ENCODE results near the gene ITPK1. TPM values are rescaled to one million over a fixed set of nuclear protein-coding genes. Genes with fewer than 3 reads are reported as not detected.

The ITPK1 gene
- total and polyA plus RNA-seq, 2 experiments from 2014 or later, result 18.7 to 35.0 TPM

GRCh38 chr14:93017301-93017797 is 98.4 kb downstream of the ITPK1 start:
- no peak overlapping the region for H2AFZ ChIP-seq
- H3K9me2 ChIP-seq (ENCODE audit: insufficient read depth), result no peaks in the 10 kb centered on the region
- H3K27ac ChIP-seq, result no peak overlapping the region
- H3K4me3 ChIP-seq, result no peak overlapping the region
- no peak overlapping the region for H3K9ac ChIP-seq
- no peaks in the 10 kb centered on the region for H3K79me2 ChIP-seq (ENCODE audit: insufficient read depth)
- H3K27me3 ChIP-seq (replicated peaks; ENCODE audit: insufficient read depth), result no peaks in the 10 kb centered on the region
- H3K36me3 ChIP-seq (ENCODE audit: low read depth), result no peaks in the 10 kb centered on the region
- H4K20me1 ChIP-seq (ENCODE audit: insufficient read depth), result no peaks in the 10 kb centered on the region
- no peak overlapping the region for H3K4me2 ChIP-seq (ENCODE audit: unreplicated experiment)
- TF ChIP-seq EZH2 (IDR thresholded peaks at IDR 0.05; ENCODE audit: insufficient read depth, poor library complexity, severe bottlenecking) (no peak), EZH2phosphoT487 (IDR thresholded peaks at IDR 0.05; ENCODE audit: insufficient read depth, low read depth) (no peak)
- in situ Hi-C loops (cut with MboI), result no loop called here
- no peak for DNase-seq
- H3K4me1 ChIP-seq (ENCODE audit: insufficient read depth), result peaks cover 23% of the 10 kb centered on the region
- no peaks in the 10 kb centered on the region for H3K9me3 ChIP-seq (ENCODE audit: low read depth)
- 96 to 97% methylated on average over 12 to 17 of the region's 17 CpGs for WGBS, 2 experiments (ENCODE audit: low coverage in 1 of 2, low lambda C conversion rate in 2 of 2, missing lambda C conversion rate in 2 of 2)
- no peaks in the 10 kb centered on the region; the same call in 1 of the 2 replicates for H3F3A ChIP-seq (ENCODE audit: insufficient read depth)

DNA sequence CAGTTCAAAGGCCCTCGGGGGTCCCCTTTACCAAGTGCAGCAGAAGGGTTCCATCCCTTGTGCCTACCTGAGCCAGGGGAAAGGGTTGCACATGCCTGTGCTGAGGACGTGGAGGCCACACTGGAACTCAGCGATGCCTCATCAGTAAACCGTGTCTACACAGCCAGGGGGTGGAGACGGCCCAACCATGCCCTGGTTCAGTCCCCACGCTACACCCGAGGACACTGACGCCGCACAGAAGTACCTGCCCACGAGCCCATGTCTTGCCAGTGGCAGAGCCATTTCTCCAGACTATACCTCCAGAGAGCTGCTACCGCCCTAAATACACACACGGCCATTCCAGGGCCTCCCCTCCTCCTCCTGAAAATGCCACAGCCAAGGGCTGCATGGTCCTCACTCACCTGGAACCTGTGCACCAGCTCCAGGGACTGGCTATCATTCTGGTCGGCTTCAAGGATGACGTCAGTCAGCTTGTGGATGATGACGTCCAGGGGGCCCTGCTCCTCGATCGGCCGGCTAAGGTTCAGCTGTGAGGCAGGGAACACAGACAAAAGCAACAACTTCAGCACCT is 99.4 kb downstream of the ITPK1 start:
- in situ Hi-C loops (cut with MboI), result no loop called here

DNA sequence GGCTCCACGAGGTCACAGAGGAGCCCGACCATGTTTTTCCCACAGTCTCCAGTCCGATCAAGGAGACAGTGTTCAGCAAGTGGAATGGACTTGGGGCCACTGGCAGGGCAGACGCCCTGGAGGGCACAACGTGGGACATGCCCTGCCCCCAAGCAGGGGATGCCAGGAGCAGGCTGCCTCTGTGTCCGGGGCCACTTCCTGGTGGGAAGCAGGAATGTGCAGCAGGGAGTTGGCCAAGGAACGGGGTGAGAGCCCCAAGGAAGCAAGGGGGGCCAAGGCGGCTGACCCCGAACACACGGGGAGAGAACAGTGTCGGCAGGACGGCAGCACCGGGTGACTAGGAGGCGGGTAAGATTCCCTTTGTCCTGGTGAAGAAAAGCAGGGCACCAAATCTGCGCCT is 100.2 kb downstream of the ITPK1 start:
- H3F3A ChIP-seq (ENCODE audit: insufficient read depth), result no peaks in the 10 kb centered on the region; the same call in 1 of the 2 replicates
- H4K20me1 ChIP-seq (ENCODE audit: insufficient read depth), result no peaks in the 10 kb centered on the region
- no peaks in the 10 kb centered on the region for H3K79me2 ChIP-seq (ENCODE audit: insufficient read depth)
- no peaks in the 10 kb centered on the region for H3K27me3 ChIP-seq (replicated peaks; ENCODE audit: insufficient read depth)
- no peak overlapping the region for H3K27ac ChIP-seq
- H2AFZ ChIP-seq, result no peak overlapping the region
- H3K36me3 ChIP-seq (ENCODE audit: low read depth), result no peaks in the 10 kb centered on the region
- no peak overlapping the region for H3K4me2 ChIP-seq (ENCODE audit: unreplicated experiment)
- 81 to 87% methylated on average over 8 to 15 of the region's 15 CpGs for WGBS, 2 experiments (ENCODE audit: low coverage in 1 of 2, low lambda C conversion rate in 2 of 2, missing lambda C conversion rate in 2 of 2)
- DNase-seq, result no peak
- no peak overlapping the region for H3K4me3 ChIP-seq
- no peaks in the 10 kb centered on the region for H3K9me2 ChIP-seq (ENCODE audit: insufficient read depth)
- no peaks in the 10 kb centered on the region for H3K9me3 ChIP-seq (ENCODE audit: low read depth)
- no peak for TF ChIP-seq EZH2phosphoT487 (IDR thresholded peaks at IDR 0.05; ENCODE audit: insufficient read depth, low read depth)
- TF ChIP-seq EZH2 (IDR thresholded peaks at IDR 0.05; ENCODE audit: insufficient read depth, poor library complexity, severe bottlenecking), result no peak
- in situ Hi-C loops (cut with MboI), result no loop called here
- H3K9ac ChIP-seq, result no peak overlapping the region
- peaks cover 26% of the 10 kb centered on the region for H3K4me1 ChIP-seq (ENCODE audit: insufficient read depth)

More for the DNA sequence above, 99.4 kb downstream of the ITPK1 start:
- Histone ChIP-seq H3K27me3 (replicated peaks; ENCODE audit: insufficient read depth) (no peaks in the 10 kb centered on the region), H4K20me1 (ENCODE audit: insufficient read depth) (no peaks in the 10 kb centered on the region), H3K79me2 (ENCODE audit: insufficient read depth) (no peaks in the 10 kb centered on the region), H3F3A (ENCODE audit: insufficient read depth) (no peaks in the 10 kb centered on the region; the same call in 1 of the 2 replicates), H3K4me3 (no peak overlapping the region), H3K9me2 (ENCODE audit: insufficient read depth) (no peaks in the 10 kb centered on the region), H3K9ac (no peak overlapping the region), H3K27ac (no peak overlapping the region), H3K4me2 (ENCODE audit: unreplicated experiment) (no peak overlapping the region), H3K9me3 (ENCODE audit: low read depth) (no peaks in the 10 kb centered on the region), H3K36me3 (ENCODE audit: low read depth) (no peaks in the 10 kb centered on the region), H2AFZ (no peak overlapping the region), H3K4me1 (ENCODE audit: insufficient read depth) (peaks cover 26% of the 10 kb centered on the region)
- no peak for TF ChIP-seq EZH2phosphoT487 (IDR thresholded peaks at IDR 0.05; ENCODE audit: insufficient read depth, low read depth)
- TF ChIP-seq EZH2 (IDR thresholded peaks at IDR 0.05; ENCODE audit: insufficient read depth, poor library complexity, severe bottlenecking), result no peak
- DNase-seq, result no peak
- 93 to 94% methylated on average over 18 of the region's 18 CpGs for WGBS, 2 experiments (ENCODE audit: low coverage in 1 of 2, low lambda C conversion rate in 2 of 2, missing lambda C conversion rate in 2 of 2)

DNA sequence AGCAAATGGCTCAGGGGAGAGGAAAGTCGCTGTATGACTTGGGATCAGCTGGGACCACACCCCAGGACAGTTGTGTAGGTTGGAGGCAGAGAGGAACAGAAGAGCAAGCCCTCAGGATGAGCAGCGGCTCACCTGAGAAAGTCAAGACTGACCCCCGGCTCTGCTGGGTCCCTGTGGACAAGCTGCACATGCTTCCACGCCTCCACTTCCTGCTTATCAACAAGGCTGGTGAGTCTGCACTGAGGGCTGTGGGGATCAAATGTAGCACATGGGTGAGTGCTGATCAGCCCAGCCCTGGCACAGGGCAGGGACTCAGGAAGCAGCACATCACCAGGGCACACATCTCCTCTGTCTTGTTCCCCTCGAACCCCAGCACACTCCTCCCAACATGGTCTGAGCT is 100.7 kb downstream of the ITPK1 start:
- H3K79me2 ChIP-seq (ENCODE audit: insufficient read depth), result no peaks in the 10 kb centered on the region
- H3K9me2 ChIP-seq (ENCODE audit: insufficient read depth), result no peaks in the 10 kb centered on the region
- H3K9ac ChIP-seq, result no peak overlapping the region
- H3K36me3 ChIP-seq (ENCODE audit: low read depth), result no peaks in the 10 kb centered on the region
- no peak overlapping the region for H3K27ac ChIP-seq
- no peaks in the 10 kb centered on the region; the same call in 1 of the 2 replicates for H3F3A ChIP-seq (ENCODE audit: insufficient read depth)
- no peak overlapping the region for H2AFZ ChIP-seq
- DNase-seq, result no peak
- WGBS, 2 experiments (ENCODE audit: low coverage in 1 of 2, low lambda C conversion rate in 2 of 2, missing lambda C conversion rate in 2 of 2), result 90 to 96% methylated on average over 5 of the region's 5 CpGs
- in situ Hi-C loops (cut with MboI), result no loop called here
- H3K4me1 ChIP-seq (ENCODE audit: insufficient read depth), result peaks cover 26% of the 10 kb centered on the region
- no peak overlapping the region for H3K4me2 ChIP-seq (ENCODE audit: unreplicated experiment)
- H3K27me3 ChIP-seq (replicated peaks; ENCODE audit: insufficient read depth), result no peaks in the 10 kb centered on the region
- TF ChIP-seq EZH2 (IDR thresholded peaks at IDR 0.05; ENCODE audit: insufficient read depth, poor library complexity, severe bottlenecking) (no peak), EZH2phosphoT487 (IDR thresholded peaks at IDR 0.05; ENCODE audit: insufficient read depth, low read depth) (no peak)
- H3K9me3 ChIP-seq (ENCODE audit: low read depth), result no peaks in the 10 kb centered on the region
- no peaks in the 10 kb centered on the region for H4K20me1 ChIP-seq (ENCODE audit: insufficient read depth)
- H3K4me3 ChIP-seq, result no peak overlapping the region

Data from GM23248 (cell line).